HCEC 1CT (cell line): Measurements from ENCODE around the gene HS3ST3B1.
A peak's percentile ranks its signal among the peaks of the same experiment; 100 is the strongest.

Source experiments
- DNase-seq: peaks from one replicate; pipeline ENCODE4 v3.0.0-alpha.2; 2017

The HS3ST3B1 gene

DNA sequence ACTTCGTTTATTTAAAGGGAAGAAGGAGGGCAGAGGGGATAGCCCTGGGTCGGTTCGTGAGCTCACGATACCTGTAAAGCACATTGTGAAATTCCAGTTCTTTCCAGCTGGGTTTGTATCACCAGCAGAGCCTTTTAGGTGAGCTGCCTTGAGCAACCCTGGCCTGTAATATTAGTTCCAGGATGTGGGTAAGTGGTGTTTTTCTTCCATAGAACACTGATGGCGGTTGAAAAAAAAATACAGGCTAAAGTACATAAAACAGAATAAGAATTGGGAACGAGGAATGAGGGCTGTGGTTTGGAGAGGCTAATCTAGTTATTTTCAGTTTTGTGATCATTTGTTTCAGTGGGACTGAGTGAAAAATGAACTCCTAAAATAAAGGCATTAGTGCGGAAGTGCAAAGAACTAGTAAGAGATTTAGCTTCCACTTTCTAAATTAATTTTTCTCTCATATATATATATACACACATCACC, 20.6 kb downstream of the HS3ST3B1 start:
- no peak for DNase-seq

DNA sequence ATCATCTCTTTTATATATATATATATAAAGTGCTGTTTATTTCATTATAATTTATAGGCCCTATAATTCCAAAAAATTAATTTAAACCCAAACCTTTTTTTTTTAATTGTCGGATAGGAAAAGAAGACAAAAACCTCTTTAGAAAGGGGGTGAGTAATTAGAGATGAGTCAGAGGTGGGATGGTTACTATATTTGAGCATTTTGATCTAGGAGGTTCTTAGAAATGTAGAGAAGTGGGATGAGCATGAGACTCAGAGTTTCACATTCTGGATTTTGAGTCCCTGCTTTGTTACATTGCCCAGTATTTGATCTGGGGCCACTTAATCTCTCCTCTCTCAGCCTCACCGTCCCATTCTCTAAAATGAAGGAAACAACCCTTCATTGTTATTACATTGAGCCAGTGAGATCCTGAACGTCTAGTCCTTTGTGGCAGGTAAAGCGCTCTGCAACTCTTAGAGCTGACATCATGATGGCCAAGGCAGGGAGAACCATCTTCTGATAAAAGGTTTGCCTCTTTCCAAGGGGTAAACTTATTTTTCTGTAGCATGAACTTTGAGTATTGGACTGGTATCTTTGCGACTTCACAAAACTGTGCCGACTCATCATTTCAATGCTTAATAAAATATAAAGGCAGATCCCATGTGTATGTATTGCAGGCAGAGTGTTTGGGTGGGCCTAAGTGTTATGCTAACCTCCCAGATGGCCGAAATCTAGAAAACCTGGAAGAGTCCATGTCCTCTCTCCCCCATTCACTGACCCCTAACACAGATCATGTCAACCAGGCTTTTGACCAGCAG, 21.3 kb downstream of the HS3ST3B1 start:
- peak; percentile 38 for DNase-seq

DNA sequence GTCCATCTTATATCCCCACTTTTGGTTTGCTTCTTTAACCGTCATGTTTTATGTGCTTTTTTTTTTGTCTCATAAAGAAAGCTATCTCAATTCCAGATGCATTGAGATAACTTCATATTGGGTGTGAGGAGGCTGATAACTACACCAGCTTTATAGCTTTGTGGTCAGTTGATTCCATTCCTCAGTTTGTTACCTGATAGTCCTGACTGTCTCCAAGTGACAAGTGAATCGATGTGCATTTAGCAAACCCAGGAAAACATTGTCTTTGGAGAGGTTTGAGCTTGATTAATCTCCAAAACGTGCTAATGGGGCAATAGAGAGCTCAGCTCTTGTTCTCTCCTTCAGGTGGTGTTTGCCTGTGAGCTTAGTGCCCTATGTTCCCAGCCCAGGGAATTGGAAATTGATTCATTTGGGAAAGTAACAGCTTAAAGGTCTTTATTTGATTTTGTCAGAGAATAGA, 22.7 kb downstream of the HS3ST3B1 start:
- DNase-seq: no peak

DNA sequence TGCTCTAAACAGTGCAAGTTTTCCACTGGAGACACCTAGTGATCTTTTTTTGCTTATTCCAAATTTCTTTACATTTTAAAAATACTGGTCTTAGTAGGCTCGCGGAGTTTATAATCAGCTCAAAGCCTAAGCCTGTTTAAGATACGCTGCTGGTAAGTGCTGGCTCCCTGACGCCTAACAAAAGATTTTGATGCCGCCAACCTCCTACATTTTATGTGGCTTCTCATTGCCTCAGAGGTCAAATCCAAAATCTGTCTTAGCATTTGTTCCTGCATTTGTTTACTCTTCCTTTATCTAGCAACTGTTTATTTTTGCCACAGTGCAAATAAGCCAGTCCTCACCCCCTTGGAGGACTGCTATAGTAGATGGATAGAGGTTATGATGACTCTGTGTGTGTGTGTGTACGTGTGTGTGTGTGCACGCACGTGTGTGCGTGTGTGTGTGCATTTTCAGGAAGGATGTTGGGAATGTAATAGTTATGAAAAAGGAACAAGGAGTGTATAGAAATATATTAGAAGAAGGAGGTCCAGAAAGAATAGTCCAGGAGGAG, 24.8 kb downstream of the HS3ST3B1 start:
- DNase-seq: no peak

DNA sequence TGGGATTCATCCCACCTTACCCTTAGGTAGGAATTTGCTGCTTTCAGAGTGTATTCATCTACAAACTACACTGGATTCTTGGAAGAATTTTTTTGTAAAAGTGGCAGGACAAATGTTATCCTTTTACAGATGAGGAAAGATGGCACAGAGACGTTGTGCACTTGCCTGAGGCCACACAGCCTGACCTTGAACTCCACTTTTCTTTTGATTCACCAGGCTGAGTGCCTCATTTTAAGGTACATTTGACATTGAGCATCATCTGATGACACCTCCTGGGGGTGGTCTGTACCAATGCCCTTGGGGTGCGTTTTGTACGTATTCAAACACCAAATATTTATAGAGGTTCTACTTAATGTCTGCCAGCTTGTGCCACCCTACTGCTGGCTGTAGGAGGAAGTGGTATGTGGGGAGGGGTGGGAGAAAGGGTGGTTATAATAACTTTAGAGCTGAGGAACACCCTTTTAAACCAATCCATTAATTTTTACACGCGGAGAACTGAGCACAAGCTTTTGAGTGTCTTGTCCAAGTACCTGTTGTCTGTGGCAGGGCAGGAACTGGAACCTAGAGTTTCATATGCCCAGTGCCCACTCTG, 29.1 kb downstream of the HS3ST3B1 start:
- DNase-seq: no peak

DNA sequence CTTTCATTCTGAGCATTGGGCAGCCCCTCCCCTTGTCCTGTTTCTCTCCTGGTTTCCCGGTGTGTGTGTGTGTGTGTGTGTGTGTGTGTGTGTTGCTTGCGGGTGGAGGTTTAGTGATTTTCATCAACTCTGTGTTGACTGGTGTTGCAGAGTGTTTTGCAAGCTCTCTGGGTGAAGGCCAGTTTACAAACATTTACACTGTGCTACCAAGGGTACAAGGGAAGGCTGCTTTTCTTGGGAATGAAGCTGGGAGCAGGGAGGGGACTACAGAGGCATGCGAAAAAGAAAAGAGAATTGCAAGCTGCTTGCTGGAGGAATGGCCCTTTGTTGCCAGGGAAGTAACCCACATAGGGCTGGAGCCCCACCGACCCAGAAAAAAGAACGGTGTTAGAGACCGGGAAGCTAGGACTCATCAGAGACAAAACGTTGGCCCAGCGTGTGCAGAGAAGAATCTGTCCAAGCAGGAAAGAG, 29.6 kb downstream of the HS3ST3B1 start:
- DNase-seq: no peak

DNA sequence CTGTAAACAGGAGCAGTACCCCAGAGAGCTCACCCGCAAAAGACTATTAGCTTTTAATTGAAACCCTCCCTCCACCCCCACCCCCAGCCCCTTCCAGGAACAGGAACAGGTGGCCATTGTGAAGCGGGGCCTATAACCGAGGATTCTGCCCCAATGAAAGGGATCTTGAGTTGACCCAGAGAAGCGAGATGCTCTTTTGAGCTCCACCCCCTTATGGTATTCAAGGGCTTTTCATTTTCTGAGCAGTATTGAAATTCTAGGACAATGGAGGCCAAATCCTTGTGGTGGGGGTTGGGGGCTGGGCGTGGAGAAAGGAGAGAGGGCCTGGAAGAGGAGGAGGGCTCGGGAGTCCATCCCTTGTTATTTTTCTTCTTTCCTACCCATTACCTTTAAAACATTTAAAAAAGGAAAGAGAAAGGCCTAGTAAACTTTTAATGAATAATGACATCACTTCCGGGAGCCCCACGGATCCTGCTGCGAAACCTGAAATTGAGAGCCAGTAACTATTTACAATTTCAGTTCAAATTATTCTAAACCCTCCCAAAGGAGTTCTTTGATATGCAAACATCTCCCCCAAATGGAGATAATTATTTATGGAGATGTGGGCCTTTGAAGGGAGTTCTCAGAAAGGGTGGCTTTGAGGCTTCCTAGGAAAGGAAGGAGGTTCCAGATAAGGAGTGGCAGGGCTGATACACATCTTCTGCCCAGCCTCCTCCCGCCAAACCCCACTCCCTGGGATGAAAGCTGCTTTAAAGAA, 30.5 kb downstream of the HS3ST3B1 start:
- no peak for DNase-seq

DNA sequence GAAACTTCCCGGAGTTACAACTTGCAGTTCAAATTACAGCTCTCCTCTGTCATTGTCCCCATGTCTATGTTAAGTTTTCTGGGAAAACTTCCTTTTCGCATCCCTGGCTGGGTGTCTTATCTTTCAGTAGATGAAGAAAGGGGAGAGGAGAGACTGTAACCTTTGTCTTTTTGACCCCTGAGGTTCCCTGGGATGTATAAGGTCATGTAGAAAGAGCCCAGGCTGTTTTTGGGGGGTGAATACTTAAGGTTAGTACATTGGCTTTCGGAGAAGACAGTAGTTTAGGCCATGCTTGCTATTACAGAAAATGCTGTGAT, 31.1 kb downstream of the HS3ST3B1 start:
- DNase-seq: no peak

GRCh38 chr17:14332331-14332730, 31.4 kb downstream of the HS3ST3B1 start:
- DNase-seq: no peak

DNA sequence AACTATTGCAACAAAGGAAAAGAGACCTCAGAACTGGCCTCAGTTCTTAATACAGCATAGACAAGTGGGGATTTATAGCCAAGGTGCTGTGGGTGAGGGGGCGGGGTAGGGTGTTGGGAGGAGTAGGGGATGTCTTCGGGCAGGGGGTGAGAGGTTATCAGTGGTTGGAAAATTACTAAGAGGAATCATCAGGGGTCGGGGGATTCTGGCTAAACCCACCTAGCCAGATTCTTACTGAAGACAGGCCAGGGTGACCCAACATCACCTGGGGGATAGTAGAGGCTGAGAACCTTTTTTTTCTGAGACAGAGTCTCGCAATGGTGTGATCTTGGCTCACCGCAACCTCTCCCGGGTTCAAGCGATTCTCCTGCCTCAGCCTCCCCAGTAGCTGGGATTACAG, 32.6 kb downstream of the HS3ST3B1 start:
- no peak for DNase-seq

DNA sequence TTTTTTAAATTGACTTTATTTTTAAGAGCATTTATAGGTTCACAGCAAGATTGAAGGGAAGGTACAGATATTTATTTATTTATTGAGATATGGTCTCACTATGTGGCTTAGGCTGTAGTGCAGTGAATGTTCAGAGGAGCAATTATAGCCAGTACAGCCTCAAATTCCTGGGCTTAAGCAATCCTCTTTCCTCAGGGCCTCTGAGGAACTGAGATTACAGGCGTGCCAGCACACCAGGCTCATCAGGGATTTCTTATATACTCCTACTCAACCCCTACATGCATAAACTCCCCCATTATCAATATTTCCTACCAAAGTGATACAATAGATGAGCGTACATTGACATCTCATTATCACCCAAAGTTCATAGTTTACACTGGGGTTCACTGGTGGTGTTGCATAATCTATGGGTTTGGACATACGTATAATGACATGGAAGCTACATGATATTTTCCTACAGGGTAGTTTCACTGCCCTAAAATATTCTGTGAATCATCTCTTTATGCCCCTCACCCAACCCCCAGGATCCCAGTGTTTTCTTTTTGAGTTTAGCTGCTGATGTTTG, 33.5 kb downstream of the HS3ST3B1 start:
- DNase-seq: no peak

DNA sequence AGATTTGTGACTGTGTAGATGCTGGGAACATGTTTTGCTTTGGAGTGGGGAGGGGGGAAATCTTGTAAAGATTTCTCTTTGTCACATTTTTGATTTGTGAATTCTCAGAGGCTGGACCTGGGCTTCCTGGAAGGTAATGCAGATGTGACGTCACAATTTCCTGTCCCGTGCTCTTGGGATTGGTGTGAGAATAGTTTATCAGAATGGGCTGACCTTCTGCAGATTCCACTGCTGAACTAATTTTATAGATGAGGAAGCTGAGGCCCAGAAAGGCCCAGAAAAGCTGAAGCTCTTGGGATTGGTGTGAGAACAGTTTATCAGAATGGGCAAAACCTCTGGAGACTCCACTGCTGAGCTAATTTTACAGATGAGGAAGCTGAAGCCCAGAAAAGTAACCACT, 34.0 kb downstream of the HS3ST3B1 start:
- DNase-seq: no peak

DNA sequence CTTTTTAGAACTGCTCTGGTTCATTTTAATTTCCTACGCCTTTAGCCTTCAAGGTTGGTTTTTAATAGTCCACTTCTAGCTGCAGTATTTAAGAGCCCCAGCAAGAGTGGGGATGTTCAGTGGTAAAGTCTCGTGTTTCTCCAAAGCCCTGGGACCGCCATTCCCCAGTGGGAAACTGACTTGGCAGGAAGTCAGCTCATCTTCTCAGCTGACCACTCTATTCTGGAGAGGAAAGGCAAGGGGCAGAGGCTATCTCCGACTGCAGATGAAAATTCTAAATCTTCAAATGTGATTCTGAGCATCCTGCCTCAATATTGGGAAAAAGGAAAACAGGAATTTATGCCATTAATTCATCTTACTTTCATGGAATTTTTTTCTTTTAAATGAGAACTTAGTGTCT, 35.5 kb downstream of the HS3ST3B1 start:
- no peak for DNase-seq

DNA sequence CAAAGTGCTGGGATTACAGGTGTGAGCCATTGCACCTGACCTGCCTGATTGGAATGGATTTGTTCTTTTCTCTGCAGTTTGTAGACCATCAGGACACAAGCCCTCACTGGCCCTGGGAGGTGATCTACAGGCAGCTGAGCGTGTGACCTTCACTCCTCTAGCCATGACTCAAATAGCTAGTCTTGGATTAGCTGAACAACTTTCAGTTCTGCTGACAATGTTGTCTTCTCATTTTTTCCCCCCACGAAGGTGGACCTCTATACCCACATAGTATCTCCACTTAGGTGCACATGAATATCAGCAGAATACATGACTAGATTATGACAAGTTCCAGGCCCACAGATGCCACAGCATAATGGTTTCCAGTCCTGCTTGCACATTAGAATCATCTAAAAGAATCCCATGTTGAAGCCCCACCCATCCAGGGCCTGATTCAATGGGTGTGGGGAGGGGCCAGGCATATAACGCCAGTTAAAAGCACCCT, 36.8 kb downstream of the HS3ST3B1 start:
- DNase-seq: no peak

GRCh38 chr17:14340857-14341754, 40.2 kb downstream of the HS3ST3B1 start:
- no peak for DNase-seq

- no peak for DNase-seq
These were observed 41.0 kb downstream of the HS3ST3B1 start for GRCh38 chr17:14341866-14342265.

GRCh38 chr17:14346801-14347200, 45.9 kb downstream of the HS3ST3B1 start:
- no peak for DNase-seq

DNA sequence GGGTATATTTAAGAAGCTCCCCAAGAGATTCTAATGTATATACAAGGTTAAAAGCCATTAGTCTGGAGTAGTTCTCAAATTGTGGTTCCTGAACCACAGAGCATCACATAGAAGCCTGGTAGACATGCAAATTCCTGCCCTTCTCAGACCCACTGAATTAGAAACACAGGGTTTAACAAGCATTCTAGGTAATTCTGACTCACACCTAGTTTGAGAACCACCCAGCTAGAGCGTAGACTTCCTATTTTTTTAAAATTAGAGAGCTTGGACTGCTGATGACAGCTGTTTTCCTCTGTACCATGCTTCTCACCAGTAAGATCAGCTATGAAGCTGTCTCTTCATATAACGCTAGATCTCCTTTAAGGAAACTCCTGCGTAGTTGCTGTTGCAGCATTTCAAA, 50.6 kb downstream of the HS3ST3B1 start:
- DNase-seq: no peak

GRCh38 chr17:14352136-14352535, 51.3 kb downstream of the HS3ST3B1 start:
- DNase-seq: no peak

- no peak for DNase-seq
These were observed 53.1 kb downstream of the HS3ST3B1 start for GRCh38 chr17:14353861-14354474.

- no peak for DNase-seq
These were observed 53.9 kb downstream of the HS3ST3B1 start for GRCh38 chr17:14354807-14355206.
